22Rv1 (cell line): Measurements from ENCODE around the gene EXOC2.

Experiments
- CTCF ChIP-seq: fragments of 450-650 bp; IDR thresholded peaks from 2 replicates; pipeline ENCODE4 v1.5.1; 2017; ENCODE audit warnings: mild to moderate bottlenecking
- ZFX ChIP-seq: fragments of 450-650 bp; IDR thresholded peaks from 2 replicates; pipeline ENCODE4 v1.6.1; 2017; ENCODE audit warnings: antibody characterized with exemption, borderline replicate concordance

- TF ChIP-seq CTCF (no peak), ZFX (no peak)
Observed at GRCh38 chr6:624979-625378, 68.0 kb downstream of the EXOC2 start.
